ENCODE results near the gene ESYT2. TPM values are rescaled to one million over a fixed set of nuclear protein-coding genes. Genes with fewer than 3 reads are reported as not detected.

The ESYT2 gene
- total and polyA plus RNA-seq, 4 donors, result 4.9 to 31.7 (median 17.2) TPM

- TF ChIP-seq JUND (IDR thresholded peaks at IDR 0.05) (no peak), GABPA (IDR thresholded peaks at IDR 0.05 in 1 of 2, conservative IDR thresholded peaks at IDR 0.05 in 1 of 2) (no peak), YY1 (IDR thresholded peaks at IDR 0.05) (no peak), ATF3 (IDR thresholded peaks at IDR 0.05) (no peak)
- TF ChIP-seq, protein P1, sequence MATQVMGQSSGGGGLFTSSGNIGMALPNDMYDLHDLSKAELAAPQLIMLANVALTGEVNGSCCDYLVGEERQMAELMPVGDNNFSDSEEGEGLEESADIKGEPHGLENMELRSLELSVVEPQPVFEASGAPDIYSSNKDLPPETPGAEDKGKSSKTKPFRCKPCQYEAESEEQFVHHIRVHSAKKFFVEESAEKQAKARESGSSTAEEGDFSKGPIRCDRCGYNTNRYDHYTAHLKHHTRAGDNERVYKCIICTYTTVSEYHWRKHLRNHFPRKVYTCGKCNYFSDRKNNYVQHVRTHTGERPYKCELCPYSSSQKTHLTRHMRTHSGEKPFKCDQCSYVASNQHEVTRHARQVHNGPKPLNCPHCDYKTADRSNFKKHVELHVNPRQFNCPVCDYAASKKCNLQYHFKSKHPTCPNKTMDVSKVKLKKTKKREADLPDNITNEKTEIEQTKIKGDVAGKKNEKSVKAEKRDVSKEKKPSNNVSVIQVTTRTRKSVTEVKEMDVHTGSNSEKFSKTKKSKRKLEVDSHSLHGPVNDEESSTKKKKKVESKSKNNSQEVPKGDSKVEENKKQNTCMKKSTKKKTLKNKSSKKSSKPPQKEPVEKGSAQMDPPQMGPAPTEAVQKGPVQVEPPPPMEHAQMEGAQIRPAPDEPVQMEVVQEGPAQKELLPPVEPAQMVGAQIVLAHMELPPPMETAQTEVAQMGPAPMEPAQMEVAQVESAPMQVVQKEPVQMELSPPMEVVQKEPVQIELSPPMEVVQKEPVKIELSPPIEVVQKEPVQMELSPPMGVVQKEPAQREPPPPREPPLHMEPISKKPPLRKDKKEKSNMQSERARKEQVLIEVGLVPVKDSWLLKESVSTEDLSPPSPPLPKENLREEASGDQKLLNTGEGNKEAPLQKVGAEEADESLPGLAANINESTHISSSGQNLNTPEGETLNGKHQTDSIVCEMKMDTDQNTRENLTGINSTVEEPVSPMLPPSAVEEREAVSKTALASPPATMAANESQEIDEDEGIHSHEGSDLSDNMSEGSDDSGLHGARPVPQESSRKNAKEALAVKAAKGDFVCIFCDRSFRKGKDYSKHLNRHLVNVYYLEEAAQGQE (IDR thresholded peaks at IDR 0.05), result no peak
- Histone ChIP-seq H3K36me3 (ENCODE audit: control insufficient read depth in 4 of 4, insufficient read depth in 3 of 4, low read depth in 1 of 4, low read length in 3 of 4) (no peaks in the 10 kb centered on the region), H3K4me1 (ENCODE audit: control insufficient read depth in 4 of 4, insufficient read depth in 4 of 4, low read length in 3 of 4) (no peaks in the 10 kb centered on the region), H3K4me3 (ENCODE audit: low read depth in 1 of 3, low read length in 3 of 3) (no peak overlapping the region), H3K9ac (ENCODE audit: low read depth in 1 of 2, low read length in 2 of 2) (no peak overlapping the region), H3K27me3 (ENCODE audit: control insufficient read depth in 4 of 4, insufficient read depth in 4 of 4, low read length in 3 of 4) (no peaks in the 10 kb centered on the region), H3K27ac (ENCODE audit: low read depth in 1 of 2, low read length in 2 of 2) (no peak overlapping the region), H3K9me3 (ENCODE audit: control insufficient read depth in 4 of 4, low read length in 3 of 4) (no peaks in the 10 kb centered on the region)
- no peak for DNase-seq (ENCODE audit: low spot score)
- 80% methylated on average over 5 of the region's 5 CpGs for WGBS
Observed at GRCh38 chr7:158849768-158850544, 20.6 kb upstream of the ESYT2 start.

DNA sequence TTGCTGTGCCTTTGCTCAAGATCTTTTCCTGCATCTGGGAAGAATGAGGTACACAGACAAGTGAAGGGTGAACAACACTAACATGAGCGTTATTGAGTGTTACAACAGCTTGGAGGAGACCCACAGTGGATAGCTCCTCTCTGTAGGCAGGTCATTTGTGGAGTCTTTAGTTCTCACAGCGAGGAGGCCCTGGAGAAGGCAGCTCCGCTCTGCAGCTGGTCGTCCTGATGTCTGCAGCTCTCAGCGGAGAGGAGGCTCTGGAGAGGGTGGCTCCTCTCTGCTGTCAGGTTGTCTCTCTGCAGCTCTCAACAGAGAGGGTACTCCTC lies 20.1 kb upstream of the ESYT2 start:
- Histone ChIP-seq H3K36me3 (ENCODE audit: control insufficient read depth in 4 of 4, insufficient read depth in 3 of 4, low read depth in 1 of 4, low read length in 3 of 4) (no peaks in the 10 kb centered on the region), H3K27ac (ENCODE audit: low read depth in 1 of 2, low read length in 2 of 2) (no peak overlapping the region), H3K4me3 (ENCODE audit: low read depth in 1 of 3, low read length in 3 of 3) (no peak overlapping the region), H3K9ac (ENCODE audit: low read depth in 1 of 2, low read length in 2 of 2) (no peak overlapping the region), H3K9me3 (ENCODE audit: control insufficient read depth in 4 of 4, low read length in 3 of 4) (no peaks in the 10 kb centered on the region), H3K4me1 (ENCODE audit: control insufficient read depth in 4 of 4, insufficient read depth in 4 of 4, low read length in 3 of 4) (no peaks in the 10 kb centered on the region), H3K27me3 (ENCODE audit: control insufficient read depth in 4 of 4, insufficient read depth in 4 of 4, low read length in 3 of 4) (no peaks in the 10 kb centered on the region)
- TF ChIP-seq CTCF (IDR thresholded peaks at IDR 0.05; ENCODE audit: low read depth, low read length, missing input control) (no peak), FOXA1 (IDR thresholded peaks at IDR 0.05) (no peak), YY1 (IDR thresholded peaks at IDR 0.05) (no peak), GABPA (IDR thresholded peaks at IDR 0.05 in 1 of 2, conservative IDR thresholded peaks at IDR 0.05 in 1 of 2) (no peak), TAF1 (conservative IDR thresholded peaks at IDR 0.05) (no peak), FOXA2 (IDR thresholded peaks at IDR 0.05) (no peak), ATF3 (IDR thresholded peaks at IDR 0.05) (no peak), RXRA (IDR thresholded peaks at IDR 0.05) (no peak), SP1 (IDR thresholded peaks at IDR 0.05) (no peak), HNF4G (IDR thresholded peaks at IDR 0.05) (no peak), EGR1 (IDR thresholded peaks at IDR 0.05; ENCODE audit: low read depth in 2 of 2) (no peak), NR2F2 (IDR thresholded peaks at IDR 0.05) (no peak), HNF4A (conservative IDR thresholded peaks at IDR 0.05) (no peak), MAX (IDR thresholded peaks at IDR 0.05) (no peak), JUND (IDR thresholded peaks at IDR 0.05) (no peak), RAD21 (IDR thresholded peaks at IDR 0.05) (no peak)
- TF ChIP-seq, protein P1 (IDR thresholded peaks at IDR 0.05), result no peak
- TF ChIP-seq, protein P2, sequence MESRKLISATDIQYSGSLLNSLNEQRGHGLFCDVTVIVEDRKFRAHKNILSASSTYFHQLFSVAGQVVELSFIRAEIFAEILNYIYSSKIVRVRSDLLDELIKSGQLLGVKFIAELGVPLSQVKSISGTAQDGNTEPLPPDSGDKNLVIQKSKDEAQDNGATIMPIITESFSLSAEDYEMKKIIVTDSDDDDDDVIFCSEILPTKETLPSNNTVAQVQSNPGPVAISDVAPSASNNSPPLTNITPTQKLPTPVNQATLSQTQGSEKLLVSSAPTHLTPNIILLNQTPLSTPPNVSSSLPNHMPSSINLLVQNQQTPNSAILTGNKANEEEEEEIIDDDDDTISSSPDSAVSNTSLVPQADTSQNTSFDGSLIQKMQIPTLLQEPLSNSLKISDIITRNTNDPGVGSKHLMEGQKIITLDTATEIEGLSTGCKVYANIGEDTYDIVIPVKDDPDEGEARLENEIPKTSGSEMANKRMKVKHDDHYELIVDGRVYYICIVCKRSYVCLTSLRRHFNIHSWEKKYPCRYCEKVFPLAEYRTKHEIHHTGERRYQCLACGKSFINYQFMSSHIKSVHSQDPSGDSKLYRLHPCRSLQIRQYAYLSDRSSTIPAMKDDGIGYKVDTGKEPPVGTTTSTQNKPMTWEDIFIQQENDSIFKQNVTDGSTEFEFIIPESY (IDR thresholded peaks at IDR 0.05), result no peak
- DNase-seq (ENCODE audit: low spot score), result no peak
- 95% methylated on average over 5 of the region's 5 CpGs for WGBS
